NCI-H460 (cell line): Measurements from ENCODE around the gene GUCA2A. TPM values are rescaled to one million over a fixed set of nuclear protein-coding genes. Genes with fewer than 3 reads are reported as not detected.

Experiments used
- DNase-seq: peaks from one replicate; pipeline ENCODE4 v3.0.0-alpha.2; 2016; ENCODE audit warnings: low read depth; ENCODE audit errors: extremely low read depth
- total RNA-seq: library from RNA; depleted of rRNA; stranded (reverse); fragments of >200 nt; shearing (Covaris generic); gene quantifications from 2 replicates; pipeline ENCODE4 v1.2.3, GENCODE V29; 2014

GUCA2A gene
- total RNA-seq, 1 experiment from 2014 or later, result not detected

- no peak for DNase-seq
Observed at GRCh38 chr1:42157667-42158066, 6.9 kb downstream of the GUCA2A start.

GRCh38 chr1:42155362-42155761, 9.2 kb downstream of the GUCA2A start:
- no peak for DNase-seq

- no peak for DNase-seq
Observed at GRCh38 chr1:42154685-42155084, 9.9 kb downstream of the GUCA2A start.

- no peak for DNase-seq
Observed at GRCh38 chr1:42153624-42154023, 10.9 kb downstream of the GUCA2A start.

DNA sequence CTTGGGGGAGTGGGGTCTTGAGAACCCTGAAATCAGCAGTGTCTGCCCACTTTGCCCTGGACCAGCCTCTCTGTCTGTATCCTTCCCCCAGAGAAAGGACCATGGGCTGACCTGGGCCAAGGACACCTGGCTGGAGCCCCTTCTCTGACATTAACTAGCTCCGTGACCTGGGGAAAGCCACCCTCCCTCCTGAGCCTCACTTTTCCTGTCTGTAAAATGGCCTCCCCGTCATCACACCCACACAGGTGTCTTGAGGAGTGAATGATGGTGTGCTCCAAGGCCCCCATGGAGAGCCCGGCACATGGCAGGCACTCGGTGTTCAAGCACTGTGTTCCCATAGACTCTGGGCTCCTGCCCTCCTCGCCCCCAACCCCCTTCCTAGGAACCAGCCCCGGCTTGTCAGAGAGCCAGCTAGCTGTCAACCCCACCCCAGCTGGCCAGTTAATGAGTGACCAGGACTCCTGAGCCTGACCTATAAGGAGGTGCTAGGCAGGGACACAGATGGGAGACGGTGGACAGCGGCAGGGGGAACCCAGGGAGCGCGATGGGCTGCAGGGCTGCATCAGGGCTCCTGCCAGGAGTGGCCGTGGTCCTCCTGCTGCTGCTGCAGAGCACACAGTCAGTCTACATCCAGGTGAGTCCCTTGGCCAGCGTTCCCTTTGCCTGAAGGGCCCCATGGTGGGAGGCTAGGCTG, 11.5 kb downstream of the GUCA2A start, which contains the start of gene GUCA2B:
TSS of gene GUCA2B (plus strand) at position 504 of the 694 bp plus-strand sequence. CDS start at position 545, 41 bp downstream.
- DNase-seq, result no peak

DNA sequence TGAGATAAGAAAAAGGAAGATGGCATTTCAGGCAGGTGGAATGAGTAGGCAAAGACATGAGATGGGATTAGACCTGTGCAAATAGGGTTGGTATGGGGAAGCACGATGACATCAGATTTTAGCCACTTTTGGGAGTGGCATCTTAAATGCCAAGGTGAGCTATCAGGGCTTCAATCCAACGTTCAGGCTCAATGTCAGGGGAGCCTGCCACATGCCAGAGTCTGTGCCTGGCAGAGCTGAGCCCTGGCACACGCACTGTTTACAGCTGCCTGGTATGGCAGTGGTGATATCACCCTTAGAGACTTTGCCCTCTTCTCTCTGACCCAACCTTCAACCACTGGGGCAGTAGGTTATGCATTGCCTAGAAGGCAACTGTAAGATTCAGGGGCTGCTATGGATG, 12.4 kb downstream of the GUCA2A start:
- DNase-seq, result no peak

GRCh38 chr1:42150651-42151050, 13.9 kb downstream of the GUCA2A start:
- no peak for DNase-seq

DNA sequence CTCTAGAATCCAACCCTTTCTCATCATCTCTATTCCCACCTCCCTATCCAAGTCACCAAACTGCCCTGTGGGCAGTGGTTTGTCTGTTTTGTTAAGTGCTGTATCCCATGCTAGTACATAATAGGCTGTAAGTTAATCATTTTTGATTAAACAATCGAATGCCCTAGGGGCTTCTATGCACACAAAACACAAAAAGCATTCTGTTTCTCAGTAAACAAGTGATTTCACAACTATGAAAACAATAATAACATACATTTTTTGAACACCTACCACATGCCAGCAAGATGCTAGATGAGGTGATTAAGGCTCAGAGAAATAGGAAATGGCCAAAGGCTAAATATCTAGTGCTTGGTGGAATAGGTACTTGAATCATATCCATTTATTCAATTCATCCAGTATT, 16.4 kb downstream of the GUCA2A start:
- no peak for DNase-seq

GRCh38 chr1:42146626-42147320, 17.8 kb downstream of the GUCA2A start:
- peak; percentile 56 for DNase-seq

- no peak for DNase-seq
Observed at GRCh38 chr1:42145764-42146625, 18.6 kb downstream of the GUCA2A start.

DNA sequence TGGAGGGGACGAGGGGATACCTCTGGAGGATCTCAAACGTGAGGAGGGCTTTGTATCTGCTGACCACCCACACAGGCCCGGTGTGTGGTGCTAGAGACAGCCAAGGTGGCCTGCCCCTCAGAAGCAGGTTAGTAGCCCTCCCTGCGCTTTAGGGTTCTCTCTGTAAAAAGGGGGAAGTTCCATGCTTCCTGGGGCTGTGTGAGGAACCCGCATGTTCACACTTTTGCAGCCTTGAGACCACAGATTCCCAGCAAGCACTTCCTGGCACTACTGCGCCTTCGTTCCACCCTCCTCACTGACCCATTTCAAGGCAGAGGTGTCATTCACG, 19.2 kb downstream of the GUCA2A start:
- DNase-seq, result no peak

GRCh38 chr1:42144711-42145388, 19.7 kb downstream of the GUCA2A start:
- DNase-seq, result no peak

DNA sequence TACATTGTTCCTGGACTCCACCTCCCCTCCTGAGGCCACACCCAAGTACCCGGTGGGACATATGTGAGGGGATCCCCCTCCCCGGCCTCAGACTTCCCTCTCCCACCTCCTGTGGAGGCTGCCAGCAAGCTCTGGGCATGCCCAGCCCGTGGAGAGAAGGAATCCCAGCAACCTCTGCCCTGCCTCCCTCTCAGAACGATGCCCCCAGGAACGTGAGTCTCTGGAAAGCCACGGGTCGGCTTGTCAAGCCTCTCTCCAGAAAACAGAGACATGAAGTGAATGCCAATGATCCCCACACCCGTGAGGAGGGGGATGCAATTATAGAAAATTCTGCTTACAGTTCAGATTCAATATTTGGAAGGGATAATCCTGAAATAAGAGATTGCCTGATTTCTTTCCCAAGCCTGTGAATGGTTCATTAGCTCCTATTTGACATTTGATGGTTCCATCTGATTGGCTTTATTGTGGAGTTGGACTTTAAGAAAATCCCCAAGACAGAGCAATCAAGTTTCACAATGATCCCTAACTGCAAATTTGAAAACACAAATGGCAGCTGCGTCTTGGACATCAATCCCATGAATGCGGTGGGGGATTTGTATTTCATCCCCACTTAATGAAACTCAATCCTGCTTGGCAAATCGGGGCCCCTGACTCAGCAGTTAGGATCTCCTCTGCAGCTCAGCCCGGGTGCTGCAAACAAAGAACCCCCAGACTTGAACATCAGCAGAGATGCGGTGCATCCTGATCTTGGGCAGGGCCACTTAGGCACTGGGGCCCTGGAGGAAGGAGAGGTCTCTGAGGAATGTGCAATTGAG, 20.4 kb downstream of the GUCA2A start:
- DNase-seq, result no peak

DNA sequence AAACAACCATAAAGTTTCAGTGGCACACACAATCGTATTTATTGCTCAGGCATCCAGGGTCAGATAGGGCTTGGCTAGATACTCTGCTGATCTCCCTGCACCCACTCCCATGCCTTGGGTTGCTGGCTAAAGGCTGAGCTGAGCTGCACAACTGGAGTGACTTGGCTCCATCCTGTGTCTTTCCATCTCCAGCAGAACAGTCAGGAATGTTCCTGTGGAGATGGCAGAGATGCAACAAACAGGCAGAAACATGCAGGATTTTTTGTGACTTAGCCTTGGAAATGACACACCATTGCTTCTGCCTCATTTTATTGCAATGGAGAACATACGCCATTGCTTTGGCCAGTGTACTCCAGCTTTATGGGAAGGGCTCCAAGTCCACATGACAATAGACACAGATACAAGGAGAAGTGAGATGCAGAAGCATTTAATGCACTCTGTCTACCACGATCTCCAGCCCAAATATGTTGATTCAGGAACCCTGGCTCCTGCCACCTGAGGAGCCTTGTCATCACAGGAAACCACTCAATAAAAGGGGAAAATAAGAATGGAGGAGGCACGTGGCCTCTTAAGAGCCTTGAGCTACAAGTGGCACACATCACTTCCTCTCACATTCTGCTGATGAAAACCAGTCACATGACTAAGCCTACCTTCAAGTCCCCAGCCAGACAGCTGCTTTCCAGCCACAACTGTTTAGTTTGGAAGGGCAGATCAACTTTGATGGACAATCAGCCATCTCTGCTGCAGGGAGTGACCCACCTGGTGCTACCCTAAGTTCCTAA, 21.5 kb downstream of the GUCA2A start:
- no peak for DNase-seq

GRCh38 chr1:42141978-42142377, 22.6 kb downstream of the GUCA2A start:
- no peak for DNase-seq

DNA sequence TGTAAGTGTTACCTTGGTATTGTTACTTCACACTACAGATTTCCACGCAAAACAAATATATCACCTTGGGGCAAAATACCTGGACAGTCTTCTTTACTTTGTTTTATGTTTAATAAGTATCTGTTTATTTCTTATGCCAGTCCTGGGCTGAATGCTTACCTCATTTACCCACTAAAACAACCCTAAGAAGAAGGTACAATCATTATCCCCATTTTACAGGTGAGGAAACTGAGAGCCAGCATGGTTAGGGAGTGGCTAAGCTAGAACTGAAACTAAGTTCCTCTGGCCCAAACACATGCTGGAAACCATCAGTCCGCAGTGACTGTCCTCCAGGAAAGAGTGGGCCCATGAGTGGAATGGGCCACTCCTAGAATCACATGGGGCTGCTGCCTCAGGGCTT, 24.4 kb downstream of the GUCA2A start:
- DNase-seq, result no peak

- no peak for DNase-seq
Observed at GRCh38 chr1:42139444-42139843, 25.1 kb downstream of the GUCA2A start.

DNA sequence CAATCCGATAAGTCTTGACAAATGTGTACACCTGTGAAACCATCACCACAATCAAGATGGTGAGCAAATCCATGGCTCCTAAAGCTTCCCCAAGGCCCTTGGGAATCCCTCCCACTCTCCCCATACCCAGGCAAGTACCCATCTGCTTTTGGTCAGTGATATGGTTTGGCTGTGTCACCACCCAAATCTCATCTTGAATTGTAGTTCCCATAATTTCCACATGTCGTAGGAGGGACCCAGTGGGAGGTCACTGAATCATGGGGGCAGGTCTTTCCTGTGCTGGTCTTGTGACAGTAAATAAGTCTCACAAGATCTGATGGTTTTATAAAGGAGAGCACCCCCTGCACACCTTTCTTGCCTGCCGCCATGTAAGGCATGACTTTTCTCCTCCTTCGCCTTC, 26.0 kb downstream of the GUCA2A start:
- no peak for DNase-seq

GRCh38 chr1:42137766-42138165, 26.8 kb downstream of the GUCA2A start:
- DNase-seq, result no peak
